HepG2 (cell line): ENCODE measurements around the gene SH3D19. TPM values are rescaled to one million over a fixed set of nuclear protein-coding genes. Genes with fewer than 3 reads are reported as not detected.

Experiments
- BRCA1 ChIP-seq: sonication (generic); formaldehyde crosslinking; IDR thresholded peaks from 2 replicates; pipeline ENCODE4 v1.4.0; 2020; ENCODE audit warnings: missing genetic modification reagents
- GPBP1L1 ChIP-seq: sonication (generic); formaldehyde crosslinking; IDR thresholded peaks from 2 replicates; pipeline ENCODE4 v1.5.0; 2020; ENCODE audit warnings: mild to moderate bottlenecking, missing genetic modification reagents
- HOXA9 ChIP-seq: sonication (generic); formaldehyde crosslinking; IDR thresholded peaks from 2 replicates; pipeline ENCODE4 v1.8.1; 2022; ENCODE audit warnings: missing genetic modification reagents, mild to moderate bottlenecking, moderate library complexity, borderline replicate concordance
- KDM5A ChIP-seq: fragments of 200-600 bp; sonication (generic); IDR thresholded peaks from 2 replicates; pipeline ENCODE4 v1.7.0; 2018; ENCODE audit warnings: antibody characterized with exemption, mild to moderate bottlenecking, low read length, borderline replicate concordance
- LCORL ChIP-seq, 2 experiments: fragments of 450-650 bp in 1 of 2; sonication (generic) in 1 of 2; formaldehyde crosslinking in 1 of 2; IDR thresholded peaks; 2 replicates each; pipeline versions ENCODE4 v1.5.0 to v1.6.1; 2017 to 2020; ENCODE audit warnings: antibody characterized with exemption in 1 of 2, missing genetic modification reagents in 1 of 2
- NR2F6 ChIP-seq, 2 experiments: IDR thresholded peaks; 2 replicates each; pipeline ENCODE4 v1.6.1; 2016; ENCODE audit warnings: antibody characterized with exemption in 1 of 2, mild to moderate bottlenecking in 1 of 2
- TFE3 ChIP-seq: IDR thresholded peaks from 2 replicates; pipeline ENCODE4 v1.6.1; 2016
- THYN1 ChIP-seq: sonication (generic); formaldehyde crosslinking; IDR thresholded peaks from 2 replicates; pipeline ENCODE4 v1.8.1; 2023; ENCODE audit warnings: low read depth, mild to moderate bottlenecking, moderate library complexity, missing genetic modification reagents, borderline replicate concordance
- XBP1 ChIP-seq: sonication (generic); formaldehyde crosslinking; IDR thresholded peaks from 2 replicates; pipeline ENCODE4 v1.5.0; 2020; ENCODE audit warnings: missing genetic modification reagents
- ZMYM3 ChIP-seq: sonication (generic); formaldehyde crosslinking; IDR thresholded peaks from 2 replicates; pipeline ENCODE4 v1.5.1; 2020; ENCODE audit warnings: mild to moderate bottlenecking, missing genetic modification reagents
- ZNF138 ChIP-seq: sonication (generic); formaldehyde crosslinking; IDR thresholded peaks from 2 replicates; pipeline ENCODE4 v1.5.0; 2020; ENCODE audit warnings: mild to moderate bottlenecking, low read depth, missing genetic modification reagents
- ZNF614 ChIP-seq: IDR thresholded peaks from 2 replicates; pipeline ENCODE4 v1.6.1; 2018; ENCODE audit warnings: missing biosample characterization, missing genetic modification reagents, inconsistent platforms, borderline replicate concordance
- ZNF800 ChIP-seq: sonication (generic); formaldehyde crosslinking; IDR thresholded peaks from 2 replicates; pipeline ENCODE4 v1.4.0; 2020; ENCODE audit warnings: missing genetic modification reagents
- polyA plus RNA-seq, 8 experiments: library from polyadenylated mRNA; depleted of rRNA in 3 of 8; stranded (reverse) in 7 of 8; unstranded in 1 of 8; fragments of >200 nt; fragmentation: Illumina TruSeq in 4 of 8; extraction: Trizol in 4 of 8; gene quantifications; 2 replicates each; pipeline versions ENCODE4 v1.2.1 to v1.2.3, GENCODE V29; 2011 to 2016; ENCODE audit warnings: low read depth in 4 of 8, missing spikeins in 1 of 8, mixed read lengths in 1 of 8; ENCODE audit not compliant: insufficient read depth in 1 of 8
- total RNA-seq, 5 experiments: library from RNA; depleted of rRNA; stranded (reverse); fragments of >200 nt; fragmentation: Illumina TruSeq; extraction: Trizol; gene quantifications; 2 replicates each; pipeline ENCODE4 v1.2.3, GENCODE V29; 2016; ENCODE audit warnings: low read depth in 1 of 5
- TF ChIP-seq, protein P1 (sequence below): sonication (generic); formaldehyde crosslinking; IDR thresholded peaks from 2 replicates; pipeline ENCODE4 v1.4.0; 2020; ENCODE audit warnings: missing genetic modification reagents
- TF ChIP-seq, protein P2 (sequence below): sonication (generic); formaldehyde crosslinking; IDR thresholded peaks from 2 replicates; pipeline ENCODE4 v1.9.0; 2022; ENCODE audit warnings: low read depth, missing genetic modification reagents

Gene SH3D19
- total and polyA plus RNA-seq, 2 of the 13 experiments (the other 11 are each of a cell fraction or from before 2014, with no cell fraction given), result 31.2 to 38.0 TPM

GRCh38 chr4:151324752-151325110 is 674 bp downstream of the SH3D19 start (continued):
- TF ChIP-seq, protein P1, sequence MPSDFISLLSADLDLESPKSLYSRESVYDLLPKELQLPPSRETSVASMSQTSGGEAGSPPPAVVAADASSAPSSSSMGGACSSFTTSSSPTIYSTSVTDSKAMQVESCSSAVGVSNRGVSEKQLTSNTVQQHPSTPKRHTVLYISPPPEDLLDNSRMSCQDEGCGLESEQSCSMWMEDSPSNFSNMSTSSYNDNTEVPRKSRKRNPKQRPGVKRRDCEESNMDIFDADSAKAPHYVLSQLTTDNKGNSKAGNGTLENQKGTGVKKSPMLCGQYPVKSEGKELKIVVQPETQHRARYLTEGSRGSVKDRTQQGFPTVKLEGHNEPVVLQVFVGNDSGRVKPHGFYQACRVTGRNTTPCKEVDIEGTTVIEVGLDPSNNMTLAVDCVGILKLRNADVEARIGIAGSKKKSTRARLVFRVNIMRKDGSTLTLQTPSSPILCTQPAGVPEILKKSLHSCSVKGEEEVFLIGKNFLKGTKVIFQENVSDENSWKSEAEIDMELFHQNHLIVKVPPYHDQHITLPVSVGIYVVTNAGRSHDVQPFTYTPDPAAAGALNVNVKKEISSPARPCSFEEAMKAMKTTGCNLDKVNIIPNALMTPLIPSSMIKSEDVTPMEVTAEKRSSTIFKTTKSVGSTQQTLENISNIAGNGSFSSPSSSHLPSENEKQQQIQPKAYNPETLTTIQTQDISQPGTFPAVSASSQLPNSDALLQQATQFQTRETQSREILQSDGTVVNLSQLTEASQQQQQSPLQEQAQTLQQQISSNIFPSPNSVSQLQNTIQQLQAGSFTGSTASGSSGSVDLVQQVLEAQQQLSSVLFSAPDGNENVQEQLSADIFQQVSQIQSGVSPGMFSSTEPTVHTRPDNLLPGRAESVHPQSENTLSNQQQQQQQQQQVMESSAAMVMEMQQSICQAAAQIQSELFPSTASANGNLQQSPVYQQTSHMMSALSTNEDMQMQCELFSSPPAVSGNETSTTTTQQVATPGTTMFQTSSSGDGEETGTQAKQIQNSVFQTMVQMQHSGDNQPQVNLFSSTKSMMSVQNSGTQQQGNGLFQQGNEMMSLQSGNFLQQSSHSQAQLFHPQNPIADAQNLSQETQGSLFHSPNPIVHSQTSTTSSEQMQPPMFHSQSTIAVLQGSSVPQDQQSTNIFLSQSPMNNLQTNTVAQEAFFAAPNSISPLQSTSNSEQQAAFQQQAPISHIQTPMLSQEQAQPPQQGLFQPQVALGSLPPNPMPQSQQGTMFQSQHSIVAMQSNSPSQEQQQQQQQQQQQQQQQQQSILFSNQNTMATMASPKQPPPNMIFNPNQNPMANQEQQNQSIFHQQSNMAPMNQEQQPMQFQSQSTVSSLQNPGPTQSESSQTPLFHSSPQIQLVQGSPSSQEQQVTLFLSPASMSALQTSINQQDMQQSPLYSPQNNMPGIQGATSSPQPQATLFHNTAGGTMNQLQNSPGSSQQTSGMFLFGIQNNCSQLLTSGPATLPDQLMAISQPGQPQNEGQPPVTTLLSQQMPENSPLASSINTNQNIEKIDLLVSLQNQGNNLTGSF (CRISPR knock-in tag), result 0 out of 2 replicates have a peak, but pooled peaks have one; percentile 18
- TF ChIP-seq, protein P2, sequence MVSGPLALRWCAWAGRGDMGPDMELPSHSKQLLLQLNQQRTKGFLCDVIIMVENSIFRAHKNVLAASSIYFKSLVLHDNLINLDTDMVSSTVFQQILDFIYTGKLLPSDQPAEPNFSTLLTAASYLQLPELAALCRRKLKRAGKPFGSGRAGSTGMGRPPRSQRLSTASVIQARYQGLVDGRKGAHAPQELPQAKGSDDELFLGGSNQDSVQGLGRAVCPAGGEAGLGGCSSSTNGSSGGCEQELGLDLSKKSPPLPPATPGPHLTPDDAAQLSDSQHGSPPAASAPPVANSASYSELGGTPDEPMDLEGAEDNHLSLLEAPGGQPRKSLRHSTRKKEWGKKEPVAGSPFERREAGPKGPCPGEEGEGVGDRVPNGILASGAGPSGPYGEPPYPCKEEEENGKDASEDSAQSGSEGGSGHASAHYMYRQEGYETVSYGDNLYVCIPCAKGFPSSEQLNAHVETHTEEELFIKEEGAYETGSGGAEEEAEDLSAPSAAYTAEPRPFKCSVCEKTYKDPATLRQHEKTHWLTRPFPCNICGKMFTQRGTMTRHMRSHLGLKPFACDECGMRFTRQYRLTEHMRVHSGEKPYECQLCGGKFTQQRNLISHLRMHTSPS (CRISPR knock-in tag), result no peak
- 0 out of 2 replicates have a peak, but pooled peaks have one; percentile 11 for TF ChIP-seq XBP1 (CRISPR knock-in tag)
- 0 out of 2 replicates have a peak, but pooled peaks have one; percentile 36 for TF ChIP-seq ZNF800
- TF ChIP-seq LCORL (IDR thresholded peaks at IDR 0.05), result no peak
- peak; percentile 81 for TF ChIP-seq LCORL (CRISPR knock-in tag; IDR thresholded peaks at IDR 0.05)
- no peak for TF ChIP-seq GPBP1L1 (CRISPR knock-in tag)
- TF ChIP-seq TFE3 (CRISPR knock-in tag), result peak; percentile 96
- TF ChIP-seq THYN1 (CRISPR knock-in tag), result no peak
- no peak for TF ChIP-seq KDM5A
- TF ChIP-seq ZNF138 (CRISPR knock-in tag), result no peak
- peak; percentile 76 for TF ChIP-seq NR2F6 (IDR thresholded peaks at IDR 0.05)
- TF ChIP-seq NR2F6 (CRISPR knock-in tag; IDR thresholded peaks at IDR 0.05), result peak; percentile 94
- TF ChIP-seq ZNF614 (CRISPR knock-in tag), result peak; percentile 40; the same call in 1 of the 2 replicates
- TF ChIP-seq ZMYM3, result peak; percentile 61; the same call in 1 of the 2 replicates
- TF ChIP-seq HOXA9 (CRISPR knock-in tag), result no peak
- peak; percentile 89; the same call in 1 of the 2 replicates for TF ChIP-seq BRCA1
